Measurements from ENCODE around the gene WNT10A. TPM values are rescaled to one million over a fixed set of nuclear protein-coding genes. Genes with fewer than 3 reads are reported as not detected.

The WNT10A gene
- total RNA-seq, 1 experiment from 2014 or later = 0.47 TPM

DNA sequence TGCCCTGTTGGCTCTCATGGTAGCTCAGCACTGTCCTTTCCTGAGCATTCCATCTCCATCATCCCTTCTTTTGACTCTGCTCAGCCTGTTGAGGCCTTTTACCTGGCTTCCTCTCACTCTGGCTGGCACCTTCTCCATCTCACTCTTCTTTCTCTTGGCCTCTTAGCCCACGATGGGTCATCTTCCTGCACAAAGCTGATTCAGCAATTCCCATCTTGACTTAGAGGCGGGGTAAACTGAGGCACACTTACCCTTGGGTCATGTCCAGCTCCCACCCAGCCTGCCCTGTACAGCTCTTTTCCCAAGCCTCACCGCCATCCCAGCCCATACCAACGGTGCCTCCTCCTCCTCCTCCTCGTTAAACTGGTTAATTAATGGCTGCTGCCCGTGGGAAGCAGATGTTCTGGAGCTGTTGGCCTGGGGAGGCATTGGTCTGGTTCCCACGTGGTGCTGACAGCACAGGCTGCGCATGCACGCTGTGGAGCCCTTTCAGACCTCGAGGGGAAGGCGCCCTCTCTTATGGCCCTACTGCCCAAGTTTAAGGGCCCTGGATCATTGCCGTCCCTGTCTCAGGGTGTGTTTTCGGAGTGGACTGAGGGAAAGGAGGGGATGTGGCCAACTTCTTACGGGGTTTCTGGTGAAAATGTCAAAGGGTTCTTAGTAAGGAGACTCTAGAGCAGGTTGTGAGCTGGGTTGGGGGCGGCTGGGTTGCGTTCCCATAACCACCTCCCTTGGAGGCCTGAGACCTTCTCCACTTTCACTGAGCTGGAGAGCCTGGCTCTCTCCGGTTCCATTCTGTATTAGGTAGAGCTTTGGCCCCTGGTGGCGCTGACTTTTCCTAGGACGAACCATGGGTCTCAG lies 10.9 kb downstream of the WNT10A start:
- no TSS peak for BruUV-seq (replicated peaks)
- no peaks in the 10 kb centered on the region for H3K9me3 ChIP-seq (ENCODE audit: low read depth, low read length, poor library complexity, severe bottlenecking)
- POLR2A ChIA-PET (ENCODE audit: low non-redundant PET) = no interaction called here
- no peak overlapping the region for H3K27ac ChIP-seq (ENCODE audit: low read depth, low read length, poor library complexity, severe bottlenecking)
- TF ChIP-seq, protein P1, sequence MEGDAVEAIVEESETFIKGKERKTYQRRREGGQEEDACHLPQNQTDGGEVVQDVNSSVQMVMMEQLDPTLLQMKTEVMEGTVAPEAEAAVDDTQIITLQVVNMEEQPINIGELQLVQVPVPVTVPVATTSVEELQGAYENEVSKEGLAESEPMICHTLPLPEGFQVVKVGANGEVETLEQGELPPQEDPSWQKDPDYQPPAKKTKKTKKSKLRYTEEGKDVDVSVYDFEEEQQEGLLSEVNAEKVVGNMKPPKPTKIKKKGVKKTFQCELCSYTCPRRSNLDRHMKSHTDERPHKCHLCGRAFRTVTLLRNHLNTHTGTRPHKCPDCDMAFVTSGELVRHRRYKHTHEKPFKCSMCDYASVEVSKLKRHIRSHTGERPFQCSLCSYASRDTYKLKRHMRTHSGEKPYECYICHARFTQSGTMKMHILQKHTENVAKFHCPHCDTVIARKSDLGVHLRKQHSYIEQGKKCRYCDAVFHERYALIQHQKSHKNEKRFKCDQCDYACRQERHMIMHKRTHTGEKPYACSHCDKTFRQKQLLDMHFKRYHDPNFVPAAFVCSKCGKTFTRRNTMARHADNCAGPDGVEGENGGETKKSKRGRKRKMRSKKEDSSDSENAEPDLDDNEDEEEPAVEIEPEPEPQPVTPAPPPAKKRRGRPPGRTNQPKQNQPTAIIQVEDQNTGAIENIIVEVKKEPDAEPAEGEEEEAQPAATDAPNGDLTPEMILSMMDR (conservative IDR thresholded peaks at IDR 0.05; ENCODE audit: low read depth, low read length) = no peak
- TF ChIP-seq EZH2 (IDR thresholded peaks at IDR 0.05; ENCODE audit: borderline replicate concordance, low read depth, low read length, poor library complexity, severe bottlenecking) = no peak
- no peaks in the 10 kb centered on the region for H3K27me3 ChIP-seq (replicated peaks; ENCODE audit: insufficient read depth, low read depth, low read length, poor library complexity)
- H3K4me3 ChIP-seq (ENCODE audit: low read depth, low read length, poor library complexity, severe bottlenecking) = no peak overlapping the region
- H3K4me1 ChIP-seq (ENCODE audit: insufficient read depth, low read length, poor library complexity, severe bottlenecking) = peaks cover 14% of the 10 kb centered on the region
- intact Hi-C loops (cut with micrococcal nuclease; ENCODE audit: unreplicated experiment) = no loop called here
- CTCF ChIA-PET = interaction anchor here (0.7 to 1.8 kb wide), 3 partner anchors 13 to 31 kb away, joined by 3 to 9 read pairs (median 4); no protein-coding TSS in a partner anchor
- no peaks in the 10 kb centered on the region for H3K36me3 ChIP-seq (ENCODE audit: insufficient read depth, low read length, poor library complexity, severe bottlenecking)
- no peak for DNase-seq (ENCODE audit: low spot score)

DNA sequence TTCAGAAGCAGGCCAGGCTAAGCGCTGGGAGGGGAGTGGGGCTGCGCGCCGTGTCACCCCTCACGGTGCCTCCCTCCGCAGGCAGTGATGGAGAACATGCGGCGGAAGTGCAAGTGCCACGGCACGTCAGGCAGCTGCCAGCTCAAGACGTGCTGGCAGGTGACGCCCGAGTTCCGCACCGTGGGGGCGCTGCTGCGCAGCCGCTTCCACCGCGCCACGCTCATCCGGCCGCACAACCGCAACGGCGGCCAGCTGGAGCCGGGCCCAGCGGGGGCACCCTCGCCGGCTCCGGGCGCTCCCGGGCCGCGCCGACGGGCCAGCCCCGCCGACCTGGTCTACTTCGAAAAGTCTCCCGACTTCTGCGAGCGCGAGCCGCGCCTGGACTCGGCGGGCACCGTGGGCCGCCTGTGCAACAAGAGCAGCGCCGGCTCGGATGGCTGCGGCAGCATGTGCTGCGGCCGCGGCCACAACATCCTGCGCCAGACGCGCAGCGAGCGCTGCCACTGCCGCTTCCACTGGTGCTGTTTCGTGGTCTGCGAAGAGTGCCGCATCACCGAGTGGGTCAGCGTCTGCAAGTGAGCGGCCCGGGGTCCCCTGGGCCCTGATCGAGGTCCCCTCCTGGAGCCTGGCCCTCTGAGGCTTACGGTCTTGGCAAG lies 12.2 kb downstream of the WNT10A start:
- ChIA-PET CTCF (interaction anchor here (0.5 to 1.8 kb wide), 5 partner anchors 10 to 59 kb away, joined by 3 to 9 read pairs (median 4); no protein-coding TSS in a partner anchor), POLR2A (ENCODE audit: low non-redundant PET) (interaction anchor here (0.6 kb wide), 1 partner anchor 14 kb away, joined by 3 read pairs; no protein-coding TSS in a partner anchor)
- peak; percentile 84 for DNase-seq (ENCODE audit: low spot score)
- Histone ChIP-seq H3K9me3 (ENCODE audit: low read depth, low read length, poor library complexity, severe bottlenecking) (no peaks in the 10 kb centered on the region), H3K27ac (ENCODE audit: low read depth, low read length, poor library complexity, severe bottlenecking) (no peak overlapping the region), H3K4me1 (ENCODE audit: insufficient read depth, low read length, poor library complexity, severe bottlenecking) (peaks cover 27% of the 10 kb centered on the region), H3K4me3 (ENCODE audit: low read depth, low read length, poor library complexity, severe bottlenecking) (peak overlapping the region; percentile 45), H3K36me3 (ENCODE audit: insufficient read depth, low read length, poor library complexity, severe bottlenecking) (no peaks in the 10 kb centered on the region), H3K27me3 (replicated peaks; ENCODE audit: insufficient read depth, low read depth, low read length, poor library complexity) (peaks cover 12% of the 10 kb centered on the region)
- TF ChIP-seq, protein P1 (conservative IDR thresholded peaks at IDR 0.05; ENCODE audit: low read depth, low read length) = peak; percentile 67
- TF ChIP-seq EZH2 (IDR thresholded peaks at IDR 0.05; ENCODE audit: borderline replicate concordance, low read depth, low read length, poor library complexity, severe bottlenecking) = no peak
- intact Hi-C loops (cut with micrococcal nuclease; ENCODE audit: unreplicated experiment) = no loop called here
- BruUV-seq (replicated peaks) = no TSS peak

DNA sequence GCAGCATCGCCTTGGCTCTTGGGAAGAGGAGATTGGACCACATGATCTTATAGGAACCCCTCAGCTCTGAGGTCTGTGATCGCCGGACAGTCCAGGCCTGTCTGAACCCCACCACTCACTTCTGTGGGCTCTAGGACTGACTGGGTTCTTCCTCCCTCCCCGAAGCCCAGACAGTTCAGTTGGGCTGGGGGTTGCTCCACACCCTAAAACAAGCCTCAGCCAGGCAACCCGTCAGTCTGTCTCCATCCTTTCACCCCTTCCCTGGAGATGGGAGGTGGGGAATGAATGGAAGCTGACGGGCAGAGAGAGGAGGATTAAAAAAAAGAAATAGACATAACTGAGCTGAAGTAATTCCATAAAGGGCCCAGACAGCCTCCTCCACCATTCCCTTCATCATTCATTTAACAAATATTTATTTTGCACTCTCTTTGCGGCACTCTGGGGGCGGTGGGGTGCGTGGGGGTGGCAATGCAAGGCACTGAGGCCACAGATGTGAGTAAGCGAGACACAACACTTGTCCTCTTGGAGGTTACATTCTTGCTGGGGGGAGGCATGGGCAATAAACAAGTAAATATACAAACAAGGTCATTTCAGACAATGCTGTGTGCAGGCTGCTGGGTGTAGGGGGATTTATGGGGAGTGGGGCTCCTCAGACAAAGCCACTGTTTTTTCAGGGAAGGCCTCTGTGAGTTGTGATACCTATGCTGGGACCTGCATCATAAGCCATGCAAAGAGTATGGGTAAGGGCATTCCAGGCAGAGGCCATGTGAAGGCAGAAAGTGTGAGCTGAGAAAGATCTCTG lies 12.9 kb downstream of the WNT10A start:
- CTCF ChIA-PET = interaction anchor here (1.8 kb wide), 1 partner anchor 33 kb away, joined by 9 read pairs; no protein-coding TSS in a partner anchor
- Histone ChIP-seq H3K9me3 (ENCODE audit: low read depth, low read length, poor library complexity, severe bottlenecking) (no peaks in the 10 kb centered on the region), H3K36me3 (ENCODE audit: insufficient read depth, low read length, poor library complexity, severe bottlenecking) (no peaks in the 10 kb centered on the region), H3K27me3 (replicated peaks; ENCODE audit: insufficient read depth, low read depth, low read length, poor library complexity) (peaks cover 17% of the 10 kb centered on the region), H3K4me1 (ENCODE audit: insufficient read depth, low read length, poor library complexity, severe bottlenecking) (peaks cover 30% of the 10 kb centered on the region), H3K27ac (ENCODE audit: low read depth, low read length, poor library complexity, severe bottlenecking) (no peak overlapping the region), H3K4me3 (ENCODE audit: low read depth, low read length, poor library complexity, severe bottlenecking) (peak overlapping the region; percentile 45)
- BruUV-seq (replicated peaks) = no TSS peak
- intact Hi-C loops (cut with micrococcal nuclease; ENCODE audit: unreplicated experiment) = no loop called here
- POLR2A ChIA-PET (ENCODE audit: low non-redundant PET) = no interaction called here
- no peak for DNase-seq (ENCODE audit: low spot score)
- TF ChIP-seq, protein P1 (conservative IDR thresholded peaks at IDR 0.05; ENCODE audit: low read depth, low read length) = no peak
- no peak for TF ChIP-seq EZH2 (IDR thresholded peaks at IDR 0.05; ENCODE audit: borderline replicate concordance, low read depth, low read length, poor library complexity, severe bottlenecking)

Measured in A673 (cell line).